ENCODE data around the gene KCND2.
"Not testable (repeated sequence)": the region's sequence is repeated elsewhere in the genome, so short reads cannot be mapped to it uniquely, and the experiment has no call there.

Gene KCND2

DNA sequence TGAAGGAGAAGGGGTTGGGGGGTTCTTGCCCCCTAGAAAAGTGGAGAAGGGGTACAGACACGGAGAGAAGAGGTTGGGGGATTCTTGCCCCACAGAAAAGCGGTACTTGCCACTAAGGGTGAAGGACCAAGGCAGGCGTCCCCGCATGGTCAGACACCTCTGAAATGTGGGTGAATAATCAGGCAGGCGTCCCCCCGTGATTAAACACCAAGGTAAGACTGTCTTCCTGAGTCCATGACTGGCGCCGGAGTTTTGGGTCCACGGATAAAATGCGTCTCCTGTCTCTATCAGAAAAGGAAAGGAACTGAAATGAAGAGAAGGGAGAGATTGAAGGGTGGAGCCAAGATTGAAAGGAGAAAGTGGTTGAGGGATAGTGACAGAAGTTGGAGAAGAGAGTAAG, 508.9 kb downstream of the KCND2 start:
- not testable (repeated sequence) for H3K27ac ChIP-seq (replicated peaks; ENCODE audit: low read length); H3K4me1 ChIP-seq (ENCODE audit: control insufficient read depth in 2 of 2, insufficient read depth in 1 of 2, low read depth in 1 of 2, low read length in 2 of 2); H3K23ac ChIP-seq (ENCODE audit: low read depth, low read length, poor library complexity); H3K18ac ChIP-seq (ENCODE audit: low read length); H2BK120ac ChIP-seq (ENCODE audit: low read depth, low read length); H3K36me3 ChIP-seq (replicated peaks in 1 of 2; ENCODE audit: control insufficient read depth in 2 of 2, insufficient read depth in 2 of 2, low read length in 2 of 2); H3K27me3 ChIP-seq (ENCODE audit: control insufficient read depth in 3 of 3, insufficient read depth in 3 of 3, low read depth in 1 of 3, low read length in 3 of 3); H3K4ac ChIP-seq (ENCODE audit: low read length); H2BK12ac ChIP-seq (ENCODE audit: low read length); H3K4me2 ChIP-seq (ENCODE audit: insufficient read depth, low read length, poor library complexity, severe bottlenecking); H3K14ac ChIP-seq (ENCODE audit: low read length); H3K79me1 ChIP-seq (ENCODE audit: low read depth, low read length); H3K4me3 ChIP-seq (ENCODE audit: low read length in 2 of 2); H2BK5ac ChIP-seq (ENCODE audit: low read length); H2AK5ac ChIP-seq (ENCODE audit: low read depth, low read length); H2BK15ac ChIP-seq (ENCODE audit: low read length); H3K9me3 ChIP-seq (replicated peaks in 1 of 2; ENCODE audit: control insufficient read depth in 2 of 2, insufficient read depth in 1 of 2, low read depth in 1 of 2, low read length in 2 of 2); H2AFZ ChIP-seq (ENCODE audit: low read length); H3K9ac ChIP-seq (ENCODE audit: low read depth, low read length, poor library complexity); DNase-seq (ENCODE audit: low spot score); H4K91ac ChIP-seq (ENCODE audit: low read depth, low read length, poor library complexity); H4K8ac ChIP-seq (ENCODE audit: low read depth, low read length)
- no CpG with 5 or more reads among the region's 10 CpGs for WGBS, 2 donors (ENCODE audit: extremely low coverage in 2 of 2, insufficient read length in 2 of 2, insufficient replicate concordance in 1 of 2)

DNA sequence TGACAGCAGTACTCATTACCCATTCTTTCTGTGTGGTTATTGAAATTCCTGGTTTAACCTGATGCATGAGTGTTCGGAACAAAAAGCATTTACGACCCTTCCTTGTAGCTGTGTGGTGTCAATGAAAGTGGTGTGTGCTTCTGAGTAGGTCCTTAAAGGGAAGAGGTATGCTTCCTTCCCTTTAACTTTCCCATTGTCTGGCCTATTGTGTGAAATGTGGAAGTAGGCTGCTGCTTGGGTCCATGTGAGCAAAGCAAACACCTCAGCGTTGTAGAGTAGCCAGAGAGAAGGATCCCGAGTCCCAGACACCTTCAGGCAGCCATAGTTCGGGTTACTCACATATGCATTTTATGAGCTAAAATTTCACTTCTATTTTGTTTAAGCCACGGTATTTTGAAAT, 510.3 kb downstream of the KCND2 start:
- Histone ChIP-seq H3K27ac (replicated peaks; ENCODE audit: low read length) (no peak overlapping the region), H2BK15ac (ENCODE audit: low read length) (no peak overlapping the region), H3K27me3 (ENCODE audit: control insufficient read depth in 3 of 3, insufficient read depth in 3 of 3, low read depth in 1 of 3, low read length in 3 of 3) (no peaks in the 10 kb centered on the region)

DNA sequence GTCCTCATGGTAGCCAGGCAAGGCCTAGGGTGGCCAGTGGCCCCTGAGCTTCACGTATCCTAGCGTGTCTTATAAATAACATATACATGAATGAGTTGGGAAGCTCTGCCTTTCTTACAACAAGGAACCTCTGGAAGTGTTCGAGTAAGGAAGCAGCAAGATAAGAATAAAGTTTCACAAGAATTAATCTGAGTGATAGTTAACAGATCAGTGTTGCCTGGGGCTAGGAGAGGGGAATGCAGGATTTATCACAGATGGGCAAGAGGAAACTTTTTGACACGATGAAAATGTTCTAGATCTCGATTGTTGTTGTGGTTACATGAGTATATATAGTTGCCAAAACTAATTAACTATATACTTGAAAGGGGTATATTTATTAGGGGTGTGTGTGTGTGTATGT, 510.7 kb downstream of the KCND2 start:
- Histone ChIP-seq H2AFZ (ENCODE audit: low read length) (no peak overlapping the region), H2BK120ac (ENCODE audit: low read depth, low read length) (no peak overlapping the region), H3K27ac (replicated peaks; ENCODE audit: low read length) (no peak overlapping the region), H3K18ac (ENCODE audit: low read length) (no peak overlapping the region), H3K23ac (ENCODE audit: low read depth, low read length, poor library complexity) (no peak overlapping the region), H3K14ac (ENCODE audit: low read length) (no peak overlapping the region), H2BK5ac (ENCODE audit: low read length) (no peak overlapping the region), H4K91ac (ENCODE audit: low read depth, low read length, poor library complexity) (no peak overlapping the region), H3K9ac (ENCODE audit: low read depth, low read length, poor library complexity) (no peak overlapping the region), H2BK15ac (ENCODE audit: low read length) (no peak overlapping the region), H3K9me3 (replicated peaks in 1 of 2; ENCODE audit: control insufficient read depth in 2 of 2, insufficient read depth in 1 of 2, low read depth in 1 of 2, low read length in 2 of 2) (no peaks in the 10 kb centered on the region), H2AK5ac (ENCODE audit: low read depth, low read length) (no peak overlapping the region), H3K4me2 (ENCODE audit: insufficient read depth, low read length, poor library complexity, severe bottlenecking) (no peak overlapping the region), H3K4ac (ENCODE audit: low read length) (no peak overlapping the region), H3K79me1 (ENCODE audit: low read depth, low read length) (no peaks in the 10 kb centered on the region), H3K4me3 (ENCODE audit: low read length in 2 of 2) (no peak overlapping the region), H3K27me3 (ENCODE audit: control insufficient read depth in 3 of 3, insufficient read depth in 3 of 3, low read depth in 1 of 3, low read length in 3 of 3) (no peaks in the 10 kb centered on the region), H2BK12ac (ENCODE audit: low read length) (no peak overlapping the region), H4K8ac (ENCODE audit: low read depth, low read length) (no peak overlapping the region), H3K36me3 (replicated peaks in 1 of 2; ENCODE audit: control insufficient read depth in 2 of 2, insufficient read depth in 2 of 2, low read length in 2 of 2) (peaks cover 0 to 7% of the 10 kb centered on the region in 2 donors), H3K4me1 (ENCODE audit: control insufficient read depth in 2 of 2, insufficient read depth in 1 of 2, low read depth in 1 of 2, low read length in 2 of 2) (peaks cover 2 to 7% of the 10 kb centered on the region in 2 donors)
- DNase-seq (ENCODE audit: low spot score) = no peak
- no CpG with 5 or more reads among the region's 5 CpGs for WGBS, 2 donors (ENCODE audit: extremely low coverage in 2 of 2, insufficient read length in 2 of 2, insufficient replicate concordance in 1 of 2)

More for the DNA sequence above, 510.3 kb downstream of the KCND2 start:
- Histone ChIP-seq H2BK12ac (ENCODE audit: low read length) (no peak overlapping the region), H2BK5ac (ENCODE audit: low read length) (no peak overlapping the region), H2BK120ac (ENCODE audit: low read depth, low read length) (no peak overlapping the region), H2AK5ac (ENCODE audit: low read depth, low read length) (no peak overlapping the region), H3K14ac (ENCODE audit: low read length) (no peak overlapping the region), H3K79me1 (ENCODE audit: low read depth, low read length) (no peaks in the 10 kb centered on the region), H3K9me3 (replicated peaks in 1 of 2; ENCODE audit: control insufficient read depth in 2 of 2, insufficient read depth in 1 of 2, low read depth in 1 of 2, low read length in 2 of 2) (no peaks in the 10 kb centered on the region), H3K4ac (ENCODE audit: low read length) (no peak overlapping the region), H3K4me3 (ENCODE audit: low read length in 2 of 2) (no peak overlapping the region), H3K23ac (ENCODE audit: low read depth, low read length, poor library complexity) (no peak overlapping the region), H4K8ac (ENCODE audit: low read depth, low read length) (no peak overlapping the region), H4K91ac (ENCODE audit: low read depth, low read length, poor library complexity) (no peak overlapping the region), H3K4me2 (ENCODE audit: insufficient read depth, low read length, poor library complexity, severe bottlenecking) (no peak overlapping the region), H2AFZ (ENCODE audit: low read length) (no peak overlapping the region), H3K18ac (ENCODE audit: low read length) (no peak overlapping the region), H3K36me3 (replicated peaks in 1 of 2; ENCODE audit: control insufficient read depth in 2 of 2, insufficient read depth in 2 of 2, low read length in 2 of 2) (peaks cover 0 to 2% of the 10 kb centered on the region in 2 donors), H3K4me1 (ENCODE audit: control insufficient read depth in 2 of 2, insufficient read depth in 1 of 2, low read depth in 1 of 2, low read length in 2 of 2) (peaks cover 2 to 7% of the 10 kb centered on the region in 2 donors), H3K9ac (ENCODE audit: low read depth, low read length, poor library complexity) (no peak overlapping the region)
- DNase-seq (ENCODE audit: low spot score) = no peak
- no CpG with 5 or more reads among the region's 6 CpGs for WGBS, 2 donors (ENCODE audit: extremely low coverage in 2 of 2, insufficient read length in 2 of 2, insufficient replicate concordance in 1 of 2)

DNA sequence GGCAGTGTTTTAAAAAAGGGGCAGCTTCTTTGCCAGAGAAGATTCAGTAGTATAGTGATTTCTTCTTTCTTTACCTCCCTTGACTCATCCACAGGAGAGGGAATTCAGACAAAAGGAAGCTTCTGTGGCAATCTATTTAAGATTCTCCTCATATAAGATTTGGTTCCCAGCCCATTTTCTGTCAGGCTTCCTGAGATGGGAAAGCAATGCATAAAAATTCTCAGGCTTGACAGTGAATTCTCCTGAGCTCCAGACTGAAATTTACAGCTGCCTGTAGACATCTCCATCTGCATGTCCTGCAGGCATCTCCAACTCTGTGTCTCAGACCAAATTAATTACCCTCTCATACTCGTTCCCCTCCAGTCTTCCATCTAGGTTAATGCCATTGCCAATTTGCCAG, 512.1 kb downstream of the KCND2 start:
- no peak overlapping the region for H3K9ac ChIP-seq (ENCODE audit: low read depth, low read length, poor library complexity)
- WGBS, 2 donors (ENCODE audit: extremely low coverage in 2 of 2, insufficient read length in 2 of 2, insufficient replicate concordance in 1 of 2) = no CpG with 5 or more reads among the region's 1 CpG

More for the DNA sequence above, 512.1 kb downstream of the KCND2 start:
- Histone ChIP-seq H3K27me3 (ENCODE audit: control insufficient read depth in 3 of 3, insufficient read depth in 3 of 3, low read depth in 1 of 3, low read length in 3 of 3) (no peaks in the 10 kb centered on the region), H3K4me3 (ENCODE audit: low read length in 2 of 2) (no peak overlapping the region), H3K27ac (replicated peaks; ENCODE audit: low read length) (no peak overlapping the region), H2AK5ac (ENCODE audit: low read depth, low read length) (no peak overlapping the region), H2AFZ (ENCODE audit: low read length) (no peak overlapping the region), H2BK120ac (ENCODE audit: low read depth, low read length) (no peak overlapping the region), H3K18ac (ENCODE audit: low read length) (no peak overlapping the region), H3K14ac (ENCODE audit: low read length) (no peak overlapping the region), H2BK15ac (ENCODE audit: low read length) (no peak overlapping the region), H2BK12ac (ENCODE audit: low read length) (no peak overlapping the region), H3K79me1 (ENCODE audit: low read depth, low read length) (no peaks in the 10 kb centered on the region), H3K9me3 (replicated peaks in 1 of 2; ENCODE audit: control insufficient read depth in 2 of 2, insufficient read depth in 1 of 2, low read depth in 1 of 2, low read length in 2 of 2) (no peaks in the 10 kb centered on the region), H3K4ac (ENCODE audit: low read length) (no peak overlapping the region), H3K23ac (ENCODE audit: low read depth, low read length, poor library complexity) (no peak overlapping the region), H4K8ac (ENCODE audit: low read depth, low read length) (no peak overlapping the region), H3K4me2 (ENCODE audit: insufficient read depth, low read length, poor library complexity, severe bottlenecking) (no peak overlapping the region), H3K36me3 (replicated peaks in 1 of 2; ENCODE audit: control insufficient read depth in 2 of 2, insufficient read depth in 2 of 2, low read length in 2 of 2) (peaks cover 0 to 8% of the 10 kb centered on the region in 2 donors), H3K4me1 (ENCODE audit: control insufficient read depth in 2 of 2, insufficient read depth in 1 of 2, low read depth in 1 of 2, low read length in 2 of 2) (peaks cover 2 to 7% of the 10 kb centered on the region in 2 donors), H4K91ac (ENCODE audit: low read depth, low read length, poor library complexity) (no peak overlapping the region), H2BK5ac (ENCODE audit: low read length) (no peak overlapping the region)
- no peak for DNase-seq (ENCODE audit: low spot score)

Data from neuronal stem cell (in vitro differentiated cells).